Measurements from ENCODE around the gene YPEL1. TPM values are rescaled to one million over a fixed set of nuclear protein-coding genes. Genes with fewer than 3 reads are reported as not detected.

The YPEL1 gene
- total and polyA plus RNA-seq, 2 of the 13 experiments (the other 11 are each of a cell fraction or from before 2014, with no cell fraction given): 0.33 to 2.5 TPM

GRCh38 chr22:21677606-21678443 lies 57.8 kb downstream of the YPEL1 start (continued):
- no peak for TF ChIP-seq HBP1 (CRISPR knock-in tag; IDR thresholded peaks at IDR 0.05; ENCODE audit: low read depth)
- 0 out of 2 replicates have a peak, but pooled peaks have one; percentile 0 for TF ChIP-seq HES4 (CRISPR knock-in tag; IDR thresholded peaks at IDR 0.05; ENCODE audit: borderline replicate concordance)
- peak; percentile 31 for TF ChIP-seq XRCC5 (optimal IDR thresholded peaks at IDR 0.05; ENCODE audit: low read length)
- no peak for TF ChIP-seq THRA (CRISPR knock-in tag; IDR thresholded peaks at IDR 0.05; ENCODE audit: borderline replicate concordance)
- no peak for TF ChIP-seq ZNF3 (CRISPR knock-in tag; IDR thresholded peaks at IDR 0.05)
- no peak for TF ChIP-seq USF2 (IDR thresholded peaks at IDR 0.05; ENCODE audit: low read depth, low read length)
- TF ChIP-seq USF2 (CRISPR knock-in tag; IDR thresholded peaks at IDR 0.05; ENCODE audit: borderline replicate concordance): no peak
- no peak for TF ChIP-seq ZFP82 (CRISPR knock-in tag; IDR thresholded peaks at IDR 0.05; ENCODE audit: borderline replicate concordance)
- TF ChIP-seq TAF1 (CRISPR knock-in tag; IDR thresholded peaks at IDR 0.05): no peak
- no peak for TF ChIP-seq RARG (CRISPR knock-in tag; IDR thresholded peaks at IDR 0.05; ENCODE audit: low read depth)
- no peak for TF ChIP-seq UBTF (CRISPR knock-in tag; IDR thresholded peaks at IDR 0.05)
- no peak for TF ChIP-seq MIER2 (CRISPR knock-in tag; IDR thresholded peaks at IDR 0.05)
- no peak for TF ChIP-seq GPN1 (CRISPR knock-in tag; IDR thresholded peaks at IDR 0.05; ENCODE audit: borderline replicate concordance)
- peak; percentile 83 for TF ChIP-seq SALL1 (CRISPR knock-in tag; IDR thresholded peaks at IDR 0.05)
- no peak for TF ChIP-seq AKNA (CRISPR knock-in tag; IDR thresholded peaks at IDR 0.05; ENCODE audit: borderline replicate concordance)
- peak; percentile 89; the same call in 1 of the 2 replicates for TF ChIP-seq MTA1 (CRISPR knock-in tag; IDR thresholded peaks at IDR 0.05; ENCODE audit: borderline replicate concordance)

Measured in HepG2 (cell line).